ENCODE measurements around the gene RING1.

- TF ChIP-seq USF1 (IDR thresholded peaks at IDR 0.05; ENCODE audit: borderline replicate concordance, extremely low read length, insufficient read depth, low read depth, low read length) (no peak), E2F4 (IDR thresholded peaks at IDR 0.05; ENCODE audit: low read depth, low read length) (no peak), SUZ12 (IDR thresholded peaks at IDR 0.05; ENCODE audit: unreplicated experiment) (no peak), FOXK2 (IDR thresholded peaks at IDR 0.05) (no peak)
Measured at GRCh38 chr6:33201147-33201545, 7.2 kb upstream of the RING1 start.
